NCI-H2227 (cell line): ENCODE measurements around the gene PGA3.
"Not testable (repeated sequence)": the region's sequence is repeated elsewhere in the genome, so short reads cannot be mapped to it uniquely, and the experiment has no call there.

ENCODE experiments used
- DNase-seq: peaks from one replicate; lab custom pipeline; 2025; ENCODE audit not compliant: unreplicated experiment; lab: John Stamatoyannopoulos, UW

The PGA3 gene

DNA sequence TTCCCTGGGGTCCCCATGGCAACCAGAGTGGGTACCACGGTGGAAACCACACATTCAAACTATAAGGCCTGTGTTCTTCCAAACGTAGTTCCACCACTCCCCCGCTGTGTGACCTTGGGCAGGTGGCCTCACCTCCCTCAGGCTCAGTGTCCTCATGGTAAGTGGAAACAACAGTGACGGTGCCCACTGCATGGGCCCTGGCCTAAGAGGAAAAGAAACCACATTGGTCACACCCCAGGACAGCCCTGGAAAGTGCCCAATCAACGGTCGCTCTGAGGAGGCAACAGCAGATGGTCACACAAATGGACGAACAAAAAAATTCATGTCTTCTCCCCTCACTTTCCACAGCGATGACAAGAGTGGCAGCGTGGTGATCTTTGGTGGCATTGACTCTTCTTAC is 44.8 kb downstream of the PGA3 start:
- DNase-seq: not testable (repeated sequence)

DNA sequence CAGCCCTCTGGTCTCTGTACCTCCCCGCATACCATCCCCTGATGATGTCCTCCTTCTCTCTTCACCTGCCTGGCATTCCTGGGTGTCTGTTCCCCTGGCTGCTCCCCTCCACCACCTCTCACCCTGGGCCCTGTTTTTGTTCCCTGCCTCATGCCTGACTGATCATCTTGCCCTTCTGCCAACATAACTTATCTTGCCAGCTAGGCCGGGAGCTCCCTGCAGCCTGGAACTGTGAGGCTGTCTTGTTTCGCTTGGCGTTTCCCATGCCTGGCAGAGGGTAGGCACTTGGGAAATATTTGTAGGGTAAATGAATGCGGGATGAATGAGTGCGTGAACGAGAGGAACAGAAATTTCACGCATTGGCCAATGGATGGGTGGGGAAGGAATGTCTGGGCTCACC is 45.9 kb downstream of the PGA3 start:
- not testable (repeated sequence) for DNase-seq

DNA sequence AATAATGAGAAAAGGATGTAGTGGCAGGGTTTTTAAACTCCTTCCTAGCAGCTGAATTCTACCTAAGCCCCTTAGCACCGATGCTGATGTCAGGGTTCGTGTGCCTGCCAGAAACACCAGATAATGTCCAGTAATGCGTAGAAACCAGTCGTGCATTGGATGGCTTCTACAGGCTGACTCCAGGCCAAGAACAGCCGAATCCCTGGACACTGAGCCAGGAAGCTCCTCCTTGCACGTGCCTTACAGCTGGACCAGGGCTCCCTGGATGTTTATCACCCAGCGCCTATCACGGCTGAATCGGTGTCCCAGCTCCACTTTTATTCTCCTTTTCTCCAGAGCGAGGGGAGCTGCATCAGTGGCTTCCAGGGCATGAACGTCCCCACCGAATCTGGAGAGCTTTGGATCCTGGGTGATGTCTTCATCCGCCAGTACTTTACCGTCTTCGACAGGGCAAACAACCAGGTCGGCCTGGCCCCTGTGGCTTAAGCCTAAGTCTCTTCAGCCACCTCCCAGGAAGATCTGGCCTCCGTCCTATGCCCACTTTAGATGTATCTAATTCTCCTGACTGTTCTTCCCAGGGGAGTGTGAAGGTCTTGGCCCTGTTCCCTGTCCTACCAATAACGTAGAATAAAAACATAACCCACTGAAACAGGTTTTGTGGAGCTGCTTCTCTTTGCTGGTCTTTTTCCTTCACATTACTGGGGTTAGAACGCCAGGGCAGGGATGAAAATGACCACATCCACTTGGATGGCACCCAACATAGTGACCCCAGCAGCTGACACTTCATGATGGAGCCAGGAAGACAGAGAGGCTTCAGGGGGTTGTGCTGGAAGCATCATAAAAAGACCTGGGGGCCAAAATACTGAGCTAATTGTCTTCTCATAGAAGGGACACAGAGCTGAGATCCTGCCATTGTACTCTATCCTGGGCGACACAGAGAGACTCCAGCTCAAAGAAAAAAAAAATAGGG is 47.8 kb downstream of the PGA3 start:
- not testable (repeated sequence) for DNase-seq

DNA sequence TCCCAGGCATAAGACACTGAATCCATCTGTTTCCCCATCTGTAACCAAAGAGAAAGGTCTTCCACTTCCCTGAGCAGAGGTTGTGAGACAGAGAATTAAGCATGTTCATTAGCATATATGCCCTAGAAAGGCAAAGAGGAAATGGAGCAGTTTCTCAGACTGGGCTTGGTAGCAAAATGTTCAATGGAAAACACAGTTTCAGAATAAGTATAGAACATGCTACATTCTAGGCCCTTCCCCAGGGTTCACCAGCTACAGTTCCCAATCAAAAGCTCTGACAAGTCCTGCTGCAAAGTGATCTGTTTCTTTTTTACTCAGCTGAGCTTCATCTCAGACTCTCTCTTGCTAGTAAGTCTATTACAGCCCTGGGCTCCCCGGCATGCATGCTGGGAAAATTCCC is 49.0 kb downstream of the PGA3 start:
- DNase-seq: not testable (repeated sequence)

DNA sequence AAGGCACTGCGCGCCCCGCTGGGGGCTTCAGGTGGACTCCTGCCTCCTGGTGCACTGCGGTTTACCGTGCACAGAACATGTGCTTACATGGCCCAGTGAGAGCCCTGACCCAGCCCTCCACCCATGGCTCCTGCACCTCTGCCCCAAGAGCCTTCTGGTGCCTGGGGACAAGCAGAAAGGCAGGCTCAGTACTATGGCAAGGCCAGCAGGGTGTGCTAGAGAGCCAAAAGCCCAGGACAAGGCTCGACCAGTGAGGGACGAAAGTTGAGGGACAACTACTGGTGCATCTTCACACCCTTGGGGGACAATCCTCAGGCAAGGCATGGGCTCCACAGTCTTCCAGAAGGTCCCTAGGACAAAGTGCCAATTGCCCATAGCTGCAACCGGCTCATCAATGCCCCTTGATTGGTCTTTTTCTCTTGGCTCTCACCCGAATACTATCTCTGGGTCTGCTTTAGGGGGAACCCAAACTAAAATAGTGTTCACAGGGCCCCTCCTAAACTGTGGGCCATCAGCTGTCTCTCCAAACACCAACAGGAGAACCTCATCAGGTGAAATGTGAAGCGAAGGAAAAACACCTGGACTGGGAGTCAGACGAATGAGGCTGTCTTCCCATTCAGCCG is 51.2 kb downstream of the PGA3 start:
- DNase-seq: peak; percentile 64

DNA sequence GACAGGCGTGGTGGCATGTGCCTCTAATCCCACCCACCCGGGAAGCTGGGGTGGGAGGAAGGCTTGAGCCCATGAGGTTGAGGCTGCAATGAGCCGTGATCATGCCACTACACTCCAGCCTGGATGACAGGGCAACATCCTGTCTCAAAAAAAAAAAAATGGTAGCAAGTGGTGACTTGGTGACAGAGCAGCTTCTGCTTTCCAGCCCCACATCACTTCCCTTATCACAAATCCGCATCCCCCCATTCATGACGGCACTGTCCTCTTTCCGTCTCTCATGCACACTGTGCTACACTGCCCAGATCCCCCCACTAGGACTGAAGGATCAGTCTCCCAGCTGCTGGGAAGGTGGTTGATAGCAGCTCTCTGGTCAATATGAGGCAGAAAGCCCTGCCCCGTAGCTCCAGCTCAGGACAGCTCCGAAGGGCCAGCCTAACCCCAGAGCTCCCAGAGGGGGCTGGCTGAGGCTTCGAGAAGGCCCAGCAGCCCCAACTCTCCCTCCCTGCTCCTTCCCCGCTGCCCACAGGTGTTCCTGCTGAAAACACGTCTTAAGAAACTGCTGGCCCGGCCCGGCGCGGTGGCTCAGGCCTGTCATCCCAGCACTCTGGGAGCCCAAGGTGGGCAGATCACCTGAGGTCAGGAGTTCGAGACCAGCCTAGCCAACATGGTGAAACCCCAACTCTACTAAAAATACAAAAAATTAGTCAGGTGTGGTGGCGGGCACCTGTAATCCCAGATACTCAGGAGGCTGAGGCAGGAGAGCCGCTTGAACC is 53.6 kb downstream of the PGA3 start:
- DNase-seq: no peak

DNA sequence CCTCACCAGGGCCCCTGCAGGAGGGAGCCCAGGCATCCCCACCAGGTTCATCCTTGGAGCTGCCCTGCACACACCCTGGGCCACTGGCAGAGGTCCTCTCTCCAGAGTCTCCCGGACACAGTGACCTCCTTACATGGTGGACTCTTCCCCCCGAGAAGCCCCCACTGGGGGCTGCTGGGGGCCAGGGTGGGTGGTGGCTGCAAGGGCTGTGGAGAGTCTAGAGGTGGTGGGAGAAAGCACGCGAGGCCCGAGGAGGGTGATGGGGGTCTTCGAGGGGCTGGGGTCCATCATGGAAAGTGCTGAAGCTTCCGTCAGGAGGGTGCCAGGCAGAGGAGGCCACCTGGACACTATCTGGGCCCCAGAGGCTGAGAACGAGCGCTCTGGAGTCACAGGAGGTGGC is 55.2 kb downstream of the PGA3 start:
- no peak for DNase-seq

DNA sequence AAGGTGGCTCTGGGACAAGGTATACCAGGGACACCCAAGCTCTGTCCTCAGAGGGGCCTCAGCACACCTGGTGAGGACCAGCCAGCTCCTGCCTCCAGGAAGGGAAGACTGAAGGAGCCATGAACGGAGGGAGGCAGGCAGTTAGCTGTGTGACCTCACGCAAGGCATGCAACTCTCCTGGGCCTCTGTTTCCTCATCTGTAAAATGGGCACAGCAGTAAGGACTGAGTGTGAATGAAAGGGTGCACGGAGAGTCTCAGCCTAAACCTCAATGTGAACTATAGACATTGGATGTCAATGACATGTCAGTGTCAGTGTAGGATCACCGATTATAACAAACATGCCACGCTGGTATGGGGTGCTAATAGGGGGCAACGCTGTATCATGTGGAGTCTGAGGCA is 56.0 kb downstream of the PGA3 start:
- no peak for DNase-seq
